Activated naive CD4-positive, alpha-beta T cell (primary cell): ENCODE data around the gene LIPI.
"Not testable (repeated sequence)": the region's sequence is repeated elsewhere in the genome, so short reads cannot be mapped to it uniquely, and the experiment has no call there.

ENCODE experiments used
- DNase-seq, 4 experiments: peaks; one replicate each; lab custom pipeline; 2025; lab: John Stamatoyannopoulos, UW

The LIPI gene

DNA sequence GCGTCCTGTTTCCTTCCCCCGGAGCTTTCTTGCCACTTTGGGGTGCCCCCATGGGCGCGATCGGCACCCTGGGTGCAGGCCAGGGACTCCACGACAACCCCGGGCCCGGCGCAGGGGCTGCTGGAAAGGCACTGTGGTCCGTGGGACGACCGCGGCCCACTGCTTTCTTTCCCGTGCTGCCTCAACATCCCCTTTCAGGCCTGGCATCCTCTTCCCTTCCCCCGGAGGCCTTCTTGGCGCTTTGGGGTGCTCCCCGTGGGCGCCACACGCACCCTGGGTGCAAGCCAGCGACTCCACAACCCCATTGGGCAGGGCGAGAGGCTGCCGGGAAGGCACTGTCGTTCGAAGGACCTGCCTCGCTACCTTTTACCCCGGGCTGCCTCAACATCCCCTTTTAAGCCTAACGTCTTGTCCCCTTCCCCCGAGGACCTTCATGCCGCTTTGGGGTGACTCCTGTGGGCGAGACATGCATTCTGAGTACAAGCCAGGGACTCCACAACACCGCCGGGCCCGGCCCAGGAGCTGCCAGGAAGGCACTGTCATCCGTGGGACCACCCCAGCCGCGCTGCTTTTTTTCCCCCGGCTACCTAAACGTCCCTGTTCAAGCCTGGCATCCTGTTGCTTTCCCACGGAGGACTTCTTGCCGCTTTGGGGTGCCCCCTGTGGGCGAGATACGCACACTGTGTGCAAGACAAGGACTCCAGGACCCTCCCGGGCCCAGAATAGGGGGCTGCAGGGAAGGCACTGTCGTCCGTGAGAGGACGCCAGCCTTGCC lies 137.8 kb downstream of the LIPI start:
- DNase-seq = no peak

GRCh38 chr21:14071902-14072734 lies 138.6 kb downstream of the LIPI start:
- no peak for DNase-seq

GRCh38 chr21:14070968-14071367 lies 139.8 kb downstream of the LIPI start:
- no peak for DNase-seq

DNA sequence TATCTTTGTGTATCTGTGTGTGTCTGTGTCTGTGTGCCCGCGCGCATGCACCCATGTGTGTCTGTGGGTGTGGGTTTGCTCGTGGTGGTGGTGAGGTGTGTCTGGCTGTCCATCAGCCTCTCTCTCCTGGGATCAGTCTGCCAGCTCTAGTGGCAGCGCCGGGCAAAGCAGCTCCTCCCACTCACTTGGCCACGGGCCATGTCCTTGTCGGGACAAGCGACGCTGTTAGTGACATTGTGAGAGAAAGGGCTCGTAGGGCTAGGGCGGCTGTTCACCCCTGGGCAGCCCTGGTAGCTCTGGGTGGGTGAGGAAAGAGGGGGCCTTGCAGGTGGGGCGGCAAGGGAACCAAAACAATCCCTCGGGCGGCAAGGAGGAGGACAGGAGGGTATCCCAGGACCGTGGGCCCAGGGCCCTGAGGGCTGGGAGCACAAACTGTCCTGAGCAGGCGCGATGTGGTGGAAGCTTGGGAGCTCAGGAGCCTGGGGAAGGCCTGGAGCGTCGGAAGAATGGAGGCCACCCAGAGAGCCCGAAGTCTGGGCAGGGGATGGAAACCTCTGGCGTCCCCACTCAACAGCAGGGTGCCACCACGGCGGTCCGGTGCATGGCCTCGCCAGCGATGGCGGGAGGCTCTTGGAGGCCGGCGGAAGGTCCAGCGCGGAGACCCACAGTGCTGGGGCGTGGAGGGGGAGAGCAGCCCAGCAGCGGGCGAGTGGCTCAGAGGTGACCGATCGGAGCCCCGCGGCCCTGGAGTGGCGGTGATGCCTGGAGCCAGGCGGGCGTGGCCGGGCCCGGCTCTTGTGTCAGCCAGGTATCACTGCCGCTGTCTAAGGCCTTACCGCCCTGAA lies 140.5 kb downstream of the LIPI start:
- DNase-seq = no peak

DNA sequence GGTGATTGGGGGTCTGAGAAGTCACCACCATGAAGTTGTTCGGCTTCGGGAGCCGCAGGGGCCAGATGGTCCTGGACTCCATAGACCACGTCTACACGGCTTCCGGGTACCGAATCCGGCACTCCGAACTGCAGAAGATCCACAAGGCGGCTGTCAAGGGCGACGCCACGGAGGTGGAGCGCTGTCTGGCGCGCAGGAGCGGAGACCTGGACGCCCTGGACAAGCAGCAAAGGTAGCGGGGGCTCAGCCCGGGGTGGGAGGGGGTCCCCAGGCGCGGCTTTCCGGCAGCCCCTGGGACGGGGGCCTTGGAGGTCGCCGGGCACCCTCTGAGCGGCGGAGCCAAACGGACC lies 146.5 kb downstream of the LIPI start:
- DNase-seq = no peak

- not testable (repeated sequence) for DNase-seq
These were observed 147.0 kb downstream of the LIPI start for GRCh38 chr21:14063620-14064295.

DNA sequence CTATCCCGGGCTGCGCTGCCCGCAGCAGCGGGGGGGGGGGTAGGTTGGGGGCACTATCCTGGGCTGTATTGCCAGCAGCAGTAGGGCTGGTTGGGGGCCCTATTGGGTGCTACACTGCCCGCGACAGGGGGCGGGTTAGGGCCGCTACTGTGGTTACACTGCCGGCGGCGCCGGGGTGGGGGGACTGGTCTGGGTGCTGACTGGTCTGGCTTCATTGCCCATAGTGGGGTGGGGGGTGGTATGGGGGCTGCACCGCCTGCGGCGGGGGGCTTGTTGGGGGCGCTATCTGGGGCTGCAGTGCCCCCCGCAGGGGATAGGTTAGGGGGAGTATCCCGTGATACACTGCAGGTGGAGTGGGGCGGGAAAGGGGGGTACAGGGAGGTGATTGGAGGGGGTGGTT lies 148.1 kb downstream of the LIPI start:
- DNase-seq = not testable (repeated sequence)

DNA sequence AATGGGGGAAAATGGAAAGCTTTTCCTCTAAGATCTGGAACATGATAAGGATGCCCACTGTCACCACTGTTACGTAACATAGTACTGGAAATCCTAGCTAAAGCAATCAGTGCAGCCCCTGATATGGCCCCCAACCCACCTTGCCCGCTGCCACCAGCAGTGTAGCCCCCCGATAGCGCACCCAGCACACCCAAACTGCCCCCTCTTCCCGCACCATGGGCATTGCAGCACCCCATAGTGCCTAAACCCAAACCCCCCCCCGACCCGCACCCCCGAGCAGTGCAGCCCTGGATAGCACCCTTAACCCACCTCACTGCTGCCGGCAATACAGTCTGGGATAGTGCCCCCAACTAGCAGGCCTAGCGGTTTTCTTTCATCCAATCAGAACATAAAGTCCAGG lies 148.9 kb downstream of the LIPI start:
- DNase-seq = not testable (repeated sequence)

- not testable (repeated sequence) for DNase-seq
These were observed 151.6 kb downstream of the LIPI start for GRCh38 chr21:14058995-14059627.
